Measurements from ENCODE around the gene TNRC6C. TPM values are rescaled to one million over a fixed set of nuclear protein-coding genes. Genes with fewer than 3 reads are reported as not detected.

The TNRC6C gene
- total and polyA plus RNA-seq, 2 of the 13 experiments (the other 11 are each of a cell fraction or from before 2014, with no cell fraction given): 0.66 to 4.9 TPM

DNA sequence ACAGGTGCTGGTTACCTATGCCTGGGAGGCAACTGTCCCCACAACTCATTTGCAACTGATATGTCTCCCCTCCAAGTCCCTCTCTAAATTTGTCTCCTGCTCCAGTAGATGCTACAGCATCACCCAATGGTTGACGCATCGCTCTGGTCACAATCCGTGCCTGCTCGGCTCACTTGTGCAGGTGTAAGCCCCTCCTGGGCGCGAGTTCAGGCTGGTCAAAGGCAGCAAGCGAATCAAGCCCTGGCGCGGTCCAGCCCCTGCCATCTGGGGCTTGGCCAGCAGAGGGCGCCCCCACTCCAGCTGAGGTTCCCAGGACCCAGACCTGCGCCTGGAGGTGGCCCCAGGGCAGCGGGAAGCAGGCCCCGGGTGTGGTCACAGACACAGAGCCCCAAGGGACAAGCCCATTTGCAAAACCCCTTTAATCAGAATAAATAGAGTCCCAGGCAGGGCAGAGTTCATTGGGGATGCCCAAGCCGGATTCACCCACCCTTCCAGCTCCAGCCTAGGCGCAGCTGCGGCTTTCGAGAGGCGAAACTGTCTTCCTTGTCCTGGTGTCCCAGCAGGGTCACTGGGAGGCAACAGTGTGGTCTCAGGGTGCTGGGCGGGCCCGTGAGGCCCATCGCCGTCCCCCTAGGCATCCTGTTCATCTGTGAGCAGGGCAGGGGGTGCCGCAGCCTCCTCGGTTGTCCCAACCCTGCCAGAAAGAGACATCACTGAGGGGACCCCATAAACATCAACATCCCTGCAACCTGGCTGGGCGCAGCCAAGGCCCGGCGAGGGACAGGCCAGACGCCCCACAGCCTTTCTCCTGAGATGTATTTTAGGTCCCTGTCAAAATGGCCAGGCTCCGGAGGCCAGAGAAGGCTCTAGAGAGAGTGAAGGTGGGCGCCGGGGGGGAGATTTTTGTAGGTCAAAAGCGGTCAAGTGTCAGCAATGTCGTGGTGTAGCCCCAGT lies 154.3 kb downstream of the TNRC6C start:
- no TSS peak for BruUV-seq (replicated peaks)
- in situ Hi-C loops (cut with HindIII; ENCODE audit: extremely low pct_ligation_motif_present, low pct_unique_long_range_greater_than_20kb): loop anchor here (5.0 kb wide), 1 partner anchor 75 kb away; the partner anchor contains the start of genes AFMID and TK1
- H2AFZ ChIP-seq (ENCODE audit: low read length): no peak overlapping the region
- WGBS (ENCODE audit: low lambda C conversion rate): 78% methylated on average over 25 of the region's 33 CpGs
- H3K27me3 ChIP-seq (ENCODE audit: control insufficient read depth in 1 of 2, insufficient read depth in 2 of 2, low read length in 2 of 2): no peaks in the 10 kb centered on the region
- H3K4me2 ChIP-seq (ENCODE audit: low read depth, low read length): no peak overlapping the region
- no peaks in the 10 kb centered on the region for H3K9me3 ChIP-seq (ENCODE audit: low read length)
- ATAC-seq (peak; percentile 74), DNase-seq (ENCODE audit: low spot score) (peak; percentile 52), FAIRE-seq (peak; percentile 77)
- H4K20me1 ChIP-seq (ENCODE audit: insufficient read depth, low read length): peaks cover 11% of the 10 kb centered on the region; the same call in 1 of the 2 replicates
- H3K9ac ChIP-seq (ENCODE audit: insufficient read depth, low read depth, low read length): no peak overlapping the region
- POLR2A ChIA-PET: interaction anchor here (1.2 kb wide), 1 partner anchor 15 kb away, joined by 5 read pairs; no protein-coding TSS in a partner anchor
- CTCF ChIA-PET (ENCODE audit: low intra/inter-chr PET ratio, low total read pairs): interaction anchor here (0.9 to 2.5 kb wide), 8 partner anchors 22 to 140 kb away, joined by 3 to 18 read pairs (median 6); partner anchors contain the start of gene AFMID
- H3K36me3 ChIP-seq (replicated peaks in 1 of 2; ENCODE audit: control insufficient read depth in 1 of 2, insufficient read depth in 2 of 2, low read length in 2 of 2): peaks cover 11 to 37% of the 10 kb centered on the region in 2 experiments
- intact Hi-C loops (cut with micrococcal nuclease; ENCODE audit: unreplicated experiment): loop anchor here (1.0 to 5.0 kb wide), 2 partner anchors 75 to 139 kb away; partner anchors contain the start of genes AFMID and TK1
- no peak overlapping the region for H3K4me3 ChIP-seq (replicated peaks in 1 of 3; ENCODE audit: insufficient read depth in 1 of 3, low read depth in 2 of 3, low read length in 3 of 3)
- no peaks in the 10 kb centered on the region for H3K79me2 ChIP-seq (ENCODE audit: insufficient read depth, low read length)
- no peak overlapping the region for H3K27ac ChIP-seq (ENCODE audit: extremely low read length, insufficient read depth, low read length)
- H3K4me1 ChIP-seq (ENCODE audit: insufficient read depth, low read length): peaks cover 29% of the 10 kb centered on the region
- TF ChIP-seq ZNF550 (CRISPR knock-in tag; IDR thresholded peaks at IDR 0.05; ENCODE audit: borderline replicate concordance): peak; percentile 87; the same call in 1 of the 2 replicates
- TF ChIP-seq ZSCAN31 (CRISPR knock-in tag; IDR thresholded peaks at IDR 0.05; ENCODE audit: low read depth): peak; percentile 60; the same call in 1 of the 2 replicates
- TF ChIP-seq ZNF598 (CRISPR knock-in tag; IDR thresholded peaks at IDR 0.05; ENCODE audit: borderline replicate concordance): peak; percentile 86; the same call in 1 of the 2 replicates
- TF ChIP-seq RBM39 (IDR thresholded peaks at IDR 0.05; ENCODE audit: low read depth, low read length, poor library complexity, severe bottlenecking): peak; percentile 37
- TF ChIP-seq, protein P1, sequence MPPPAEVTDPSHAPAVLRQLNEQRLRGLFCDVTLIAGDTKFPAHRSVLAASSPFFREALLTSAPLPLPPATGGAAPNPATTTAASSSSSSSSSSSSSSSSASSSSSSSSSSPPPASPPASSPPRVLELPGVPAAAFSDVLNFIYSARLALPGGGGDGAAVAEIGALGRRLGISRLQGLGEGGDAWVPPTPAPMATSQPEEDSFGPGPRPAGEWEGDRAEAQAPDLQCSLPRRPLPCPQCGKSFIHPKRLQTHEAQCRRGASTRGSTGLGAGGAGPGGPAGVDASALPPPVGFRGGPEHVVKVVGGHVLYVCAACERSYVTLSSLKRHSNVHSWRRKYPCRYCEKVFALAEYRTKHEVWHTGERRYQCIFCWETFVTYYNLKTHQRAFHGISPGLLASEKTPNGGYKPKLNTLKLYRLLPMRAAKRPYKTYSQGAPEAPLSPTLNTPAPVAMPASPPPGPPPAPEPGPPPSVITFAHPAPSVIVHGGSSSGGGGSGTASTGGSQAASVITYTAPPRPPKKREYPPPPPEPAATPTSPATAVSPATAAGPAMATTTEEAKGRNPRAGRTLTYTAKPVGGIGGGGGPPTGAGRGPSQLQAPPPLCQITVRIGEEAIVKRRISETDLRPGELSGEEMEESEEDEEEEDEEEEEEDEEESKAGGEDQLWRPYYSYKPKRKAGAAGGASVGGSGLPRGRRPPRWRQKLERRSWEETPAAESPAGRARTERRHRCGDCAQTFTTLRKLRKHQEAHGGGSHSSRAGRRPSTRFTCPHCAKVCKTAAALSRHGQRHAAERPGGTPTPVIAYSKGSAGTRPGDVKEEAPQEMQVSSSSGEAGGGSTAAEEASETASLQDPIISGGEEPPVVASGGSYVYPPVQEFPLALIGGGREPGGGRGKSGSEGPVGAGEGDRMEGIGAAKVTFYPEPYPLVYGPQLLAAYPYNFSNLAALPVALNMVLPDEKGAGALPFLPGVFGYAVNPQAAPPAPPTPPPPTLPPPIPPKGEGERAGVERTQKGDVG (CRISPR knock-in tag; IDR thresholded peaks at IDR 0.05; ENCODE audit: borderline replicate concordance): peak; percentile 92
- TF ChIP-seq MED13 (CRISPR knock-in tag; IDR thresholded peaks at IDR 0.05): no peak
- peak; percentile 29; the same call in 1 of the 2 replicates for TF ChIP-seq ELF1 (CRISPR knock-in tag; IDR thresholded peaks at IDR 0.05)
- peak; percentile 68; the same call in 1 of the 2 replicates for TF ChIP-seq MTF2 (CRISPR knock-in tag; IDR thresholded peaks at IDR 0.05; ENCODE audit: borderline replicate concordance)
- TF ChIP-seq, protein P2, sequence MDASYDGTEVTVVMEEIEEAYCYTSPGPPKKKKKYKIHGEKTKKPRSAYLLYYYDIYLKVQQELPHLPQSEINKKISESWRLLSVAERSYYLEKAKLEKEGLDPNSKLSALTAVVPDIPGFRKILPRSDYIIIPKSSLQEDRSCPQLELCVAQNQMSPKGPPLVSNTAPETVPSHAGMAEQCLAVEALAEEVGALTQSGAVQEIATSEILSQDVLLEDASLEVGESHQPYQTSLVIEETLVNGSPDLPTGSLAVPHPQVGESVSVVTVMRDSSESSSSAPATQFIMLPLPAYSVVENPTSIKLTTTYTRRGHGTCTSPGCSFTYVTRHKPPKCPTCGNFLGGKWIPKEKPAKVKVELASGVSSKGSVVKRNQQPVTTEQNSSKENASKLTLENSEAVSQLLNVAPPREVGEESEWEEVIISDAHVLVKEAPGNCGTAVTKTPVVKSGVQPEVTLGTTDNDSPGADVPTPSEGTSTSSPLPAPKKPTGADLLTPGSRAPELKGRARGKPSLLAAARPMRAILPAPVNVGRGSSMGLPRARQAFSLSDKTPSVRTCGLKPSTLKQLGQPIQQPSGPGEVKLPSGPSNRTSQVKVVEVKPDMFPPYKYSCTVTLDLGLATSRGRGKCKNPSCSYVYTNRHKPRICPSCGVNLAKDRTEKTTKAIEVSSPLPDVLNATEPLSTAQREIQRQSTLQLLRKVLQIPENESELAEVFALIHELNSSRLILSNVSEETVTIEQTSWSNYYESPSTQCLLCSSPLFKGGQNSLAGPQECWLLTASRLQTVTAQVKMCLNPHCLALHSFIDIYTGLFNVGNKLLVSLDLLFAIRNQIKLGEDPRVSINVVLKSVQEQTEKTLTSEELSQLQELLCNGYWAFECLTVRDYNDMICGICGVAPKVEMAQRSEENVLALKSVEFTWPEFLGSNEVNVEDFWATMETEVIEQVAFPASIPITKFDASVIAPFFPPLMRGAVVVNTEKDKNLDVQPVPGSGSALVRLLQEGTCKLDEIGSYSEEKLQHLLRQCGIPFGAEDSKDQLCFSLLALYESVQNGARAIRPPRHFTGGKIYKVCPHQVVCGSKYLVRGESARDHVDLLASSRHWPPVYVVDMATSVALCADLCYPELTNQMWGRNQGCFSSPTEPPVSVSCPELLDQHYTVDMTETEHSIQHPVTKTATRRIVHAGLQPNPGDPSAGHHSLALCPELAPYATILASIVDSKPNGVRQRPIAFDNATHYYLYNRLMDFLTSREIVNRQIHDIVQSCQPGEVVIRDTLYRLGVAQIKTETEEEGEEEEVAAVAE (CRISPR knock-in tag; IDR thresholded peaks at IDR 0.05; ENCODE audit: borderline replicate concordance): 0 out of 2 replicates have a peak, but pooled peaks have one; percentile 48
- 0 out of 2 replicates have a peak, but pooled peaks have one; percentile 11 for TF ChIP-seq SP5 (CRISPR knock-in tag; IDR thresholded peaks at IDR 0.05; ENCODE audit: borderline replicate concordance, low read depth)
- TF ChIP-seq ZNF761 (CRISPR knock-in tag; conservative IDR thresholded peaks at IDR 0.05): no peak
- TF ChIP-seq, protein P3, sequence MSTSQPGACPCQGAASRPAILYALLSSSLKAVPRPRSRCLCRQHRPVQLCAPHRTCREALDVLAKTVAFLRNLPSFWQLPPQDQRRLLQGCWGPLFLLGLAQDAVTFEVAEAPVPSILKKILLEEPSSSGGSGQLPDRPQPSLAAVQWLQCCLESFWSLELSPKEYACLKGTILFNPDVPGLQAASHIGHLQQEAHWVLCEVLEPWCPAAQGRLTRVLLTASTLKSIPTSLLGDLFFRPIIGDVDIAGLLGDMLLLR (CRISPR knock-in tag; IDR thresholded peaks at IDR 0.05): 0 out of 2 replicates have a peak, but pooled peaks have one; percentile 43
